GM12873 (cell line): ENCODE data around the gene ILDR2.

Experiments used
- CTCF ChIP-seq: IDR thresholded peaks from 2 replicates; pipeline ENCODE4 v1.5.1; 2012; ENCODE audit warnings: low read depth, mild to moderate bottlenecking, moderate library complexity, low read length, control low read depth; ENCODE audit not compliant: insufficient read depth; ENCODE audit errors: missing control alignments

Gene ILDR2

GRCh38 chr1:166869318-166870099, 105.8 kb downstream of the ILDR2 start:
- no peak for TF ChIP-seq CTCF

GRCh38 chr1:166868639-166869038, 106.7 kb downstream of the ILDR2 start:
- TF ChIP-seq CTCF, result no peak

- no peak for TF ChIP-seq CTCF
Measured at GRCh38 chr1:166865926-166866325, 109.4 kb downstream of the ILDR2 start.

- TF ChIP-seq CTCF, result no peak
Measured at GRCh38 chr1:166859597-166859996, 115.7 kb downstream of the ILDR2 start.

GRCh38 chr1:166858726-166859419, 116.5 kb downstream of the ILDR2 start:
- TF ChIP-seq CTCF, result no peak
